Lung microvascular endothelial cell (primary cell): ENCODE data around the gene ZNRF4. TPM values are rescaled to one million over a fixed set of nuclear protein-coding genes. Genes with fewer than 3 reads are reported as not detected.
"Not testable (repeated sequence)": the region's sequence is repeated elsewhere in the genome, so short reads cannot be mapped to it uniquely, and the experiment has no call there.

Experiments used
- DNase-seq, 2 donors: peaks; one replicate each; pipeline versions ENCODE4 v3.0.0 to v3.0.0-alpha.2; 2010; ENCODE audit warnings: low read depth in 2 of 2
- total RNA-seq: library from RNA; depleted of rRNA; stranded (reverse); fragments of >200 nt; gene quantifications from 2 replicates; pipeline ENCODE4 v1.2.1, GENCODE V29; 2014

ZNRF4 gene
- total RNA-seq, 1 donor from 2014 or later = not detected

DNA sequence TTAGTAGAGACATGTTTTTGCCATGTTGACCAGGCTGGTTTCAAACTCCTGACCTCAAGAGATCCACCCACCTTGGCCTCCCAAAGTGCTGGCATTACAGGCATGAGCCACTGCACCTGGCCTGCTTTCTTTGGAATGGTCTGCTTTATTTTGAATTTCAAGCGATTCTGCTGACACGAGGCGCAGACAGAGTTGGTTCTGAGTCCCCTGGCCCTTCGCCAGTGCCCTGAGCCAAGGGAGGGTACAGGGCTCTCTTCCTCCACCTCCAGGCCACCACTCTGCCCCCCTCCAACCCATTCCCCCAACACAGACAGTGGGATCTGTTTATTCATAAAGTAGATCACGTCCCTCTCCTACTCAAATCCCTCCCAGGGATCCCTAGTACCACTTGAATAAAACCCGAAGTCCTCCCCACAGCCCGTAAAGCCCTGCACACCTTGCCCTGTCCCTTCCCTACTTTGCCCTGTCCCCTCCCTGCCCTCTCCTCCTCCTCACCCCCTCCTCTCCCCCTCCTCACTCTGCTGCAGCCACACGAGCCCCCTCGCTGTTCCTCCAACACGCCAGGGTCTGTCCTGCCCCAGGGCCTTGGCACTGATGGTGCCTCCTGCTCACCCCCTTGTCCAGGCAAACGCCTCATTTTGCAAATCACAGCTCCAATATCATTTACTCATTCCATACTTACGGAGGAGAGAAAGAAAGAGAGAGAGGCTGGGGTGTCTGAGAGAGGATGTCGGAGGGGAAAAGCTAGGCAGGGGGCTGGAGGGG, 22.4 kb downstream of the ZNRF4 start:
- DNase-seq = no peak

DNA sequence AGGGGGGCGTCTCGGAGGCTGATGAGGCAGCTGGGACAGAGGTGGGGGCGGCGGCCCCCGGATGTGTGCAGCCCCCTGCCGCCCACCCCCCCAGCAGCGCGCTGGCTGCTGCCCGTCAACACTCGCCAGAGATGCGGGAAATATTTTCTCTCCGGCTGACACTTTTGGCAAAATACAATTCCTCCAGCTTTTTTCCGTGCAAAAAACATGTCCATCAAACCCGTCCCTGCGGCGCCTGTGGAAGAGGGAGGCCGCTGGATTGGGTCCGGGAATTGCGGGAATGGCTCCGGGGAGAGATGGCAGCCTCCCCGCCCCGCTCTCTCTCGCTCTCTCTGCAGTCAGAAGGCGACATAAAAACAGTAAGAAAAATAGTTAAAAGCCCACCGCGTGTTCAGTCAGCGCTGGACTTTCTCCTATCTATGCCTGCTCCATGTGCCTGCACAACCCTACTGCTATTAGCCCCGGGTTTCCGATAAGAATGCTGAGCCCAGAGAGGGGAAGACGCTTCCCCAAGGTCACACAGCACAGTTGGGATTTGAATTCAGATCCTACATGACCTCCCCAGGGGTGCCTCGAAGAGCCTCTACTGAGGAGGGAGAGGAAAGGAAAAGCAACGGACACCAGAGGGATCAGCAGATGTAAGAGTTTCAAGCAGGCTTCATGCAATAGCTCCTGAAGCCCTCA, 23.2 kb downstream of the ZNRF4 start:
- no peak for DNase-seq

DNA sequence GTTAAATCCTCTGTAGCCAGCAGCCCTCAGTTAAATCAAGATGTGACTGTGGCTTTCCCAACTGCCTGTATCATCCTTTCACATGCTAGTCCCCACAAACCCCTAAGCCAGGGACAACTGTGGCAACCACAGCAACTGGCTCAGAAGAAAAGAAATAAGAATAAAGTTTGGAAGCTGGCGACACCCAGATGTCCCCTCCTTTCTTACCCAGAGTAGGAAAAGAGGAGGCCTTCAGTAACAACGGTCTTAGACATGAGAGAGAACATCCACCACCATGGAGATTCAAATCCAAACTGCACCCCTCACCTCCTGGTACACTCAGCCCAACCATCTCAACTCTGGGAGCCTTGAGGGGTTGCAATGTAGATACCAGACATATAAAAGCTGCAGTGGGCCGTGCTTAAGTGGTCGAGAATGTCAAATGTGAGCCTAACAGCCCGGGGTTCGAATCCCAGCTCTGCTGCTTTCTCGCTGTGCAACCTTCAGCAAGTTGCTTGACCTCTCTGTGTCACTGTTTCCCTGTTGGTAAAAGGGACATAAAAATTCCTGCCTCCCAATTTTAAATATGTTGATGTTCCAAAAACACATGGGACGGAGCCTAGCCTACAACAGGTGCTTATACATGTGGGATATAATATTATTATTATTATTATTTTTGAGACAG, 23.8 kb downstream of the ZNRF4 start:
- no peak for DNase-seq

DNA sequence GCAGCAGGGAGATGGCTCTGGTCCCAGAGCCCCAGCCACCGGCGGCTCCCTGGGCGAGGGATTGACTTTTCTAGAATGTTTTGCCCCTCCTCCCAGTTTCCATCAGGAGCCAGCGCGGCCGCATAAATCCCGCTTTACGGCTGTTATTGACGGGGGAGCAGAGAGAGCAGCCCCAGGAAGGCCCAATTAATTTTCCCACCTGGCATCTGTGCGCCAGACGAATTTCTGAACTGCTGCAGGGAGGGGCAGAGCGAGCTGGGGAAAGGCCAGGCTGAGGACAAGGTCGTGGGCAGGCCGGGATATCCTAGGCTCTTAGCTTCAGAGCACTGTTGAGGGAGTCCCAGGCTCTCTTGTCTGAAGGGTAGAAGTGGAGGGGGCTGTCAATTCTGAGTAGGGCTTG, 24.7 kb downstream of the ZNRF4 start:
- DNase-seq = no peak

DNA sequence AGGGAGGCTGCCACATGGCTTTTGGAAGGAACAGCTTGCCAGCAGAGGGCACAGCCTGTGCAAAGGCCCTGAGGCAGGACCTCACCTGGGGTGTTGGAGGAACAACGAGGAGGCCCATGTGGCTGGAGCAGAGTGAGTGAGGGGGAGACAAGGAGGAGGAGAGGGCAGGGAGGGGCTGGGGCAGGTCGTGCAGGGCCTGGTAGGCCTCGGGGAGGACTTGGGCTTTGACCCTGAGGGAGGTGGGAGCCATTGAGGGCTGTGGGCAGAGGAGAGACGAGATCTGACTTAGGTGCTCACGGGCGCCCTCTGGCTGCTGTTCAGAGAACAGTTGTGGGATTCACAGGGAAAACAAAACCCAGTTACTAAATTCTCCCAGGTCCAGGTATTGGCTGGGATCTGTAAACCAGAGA, 25.2 kb downstream of the ZNRF4 start:
- peak; percentile 37 to 51 for DNase-seq

DNA sequence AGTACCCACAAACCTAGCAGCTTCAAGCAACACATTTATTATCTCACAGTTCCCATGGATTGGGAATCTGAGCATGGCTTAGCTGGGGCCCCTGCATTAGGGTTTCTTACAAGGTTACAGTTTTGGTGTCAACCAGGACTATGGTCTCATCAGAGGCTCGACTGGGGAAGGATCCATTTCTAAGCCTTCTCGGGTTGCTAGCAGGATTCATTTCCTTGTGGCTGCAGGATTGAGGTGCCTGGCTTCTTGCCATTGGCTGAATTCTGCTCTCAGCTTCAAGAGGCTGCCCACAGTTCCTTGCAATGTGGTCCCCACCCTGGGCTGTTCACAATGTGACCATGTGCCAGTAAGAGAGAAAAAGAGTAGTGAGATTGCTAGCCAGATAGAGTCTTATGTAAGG, 26.7 kb downstream of the ZNRF4 start:
- no peak for DNase-seq

DNA sequence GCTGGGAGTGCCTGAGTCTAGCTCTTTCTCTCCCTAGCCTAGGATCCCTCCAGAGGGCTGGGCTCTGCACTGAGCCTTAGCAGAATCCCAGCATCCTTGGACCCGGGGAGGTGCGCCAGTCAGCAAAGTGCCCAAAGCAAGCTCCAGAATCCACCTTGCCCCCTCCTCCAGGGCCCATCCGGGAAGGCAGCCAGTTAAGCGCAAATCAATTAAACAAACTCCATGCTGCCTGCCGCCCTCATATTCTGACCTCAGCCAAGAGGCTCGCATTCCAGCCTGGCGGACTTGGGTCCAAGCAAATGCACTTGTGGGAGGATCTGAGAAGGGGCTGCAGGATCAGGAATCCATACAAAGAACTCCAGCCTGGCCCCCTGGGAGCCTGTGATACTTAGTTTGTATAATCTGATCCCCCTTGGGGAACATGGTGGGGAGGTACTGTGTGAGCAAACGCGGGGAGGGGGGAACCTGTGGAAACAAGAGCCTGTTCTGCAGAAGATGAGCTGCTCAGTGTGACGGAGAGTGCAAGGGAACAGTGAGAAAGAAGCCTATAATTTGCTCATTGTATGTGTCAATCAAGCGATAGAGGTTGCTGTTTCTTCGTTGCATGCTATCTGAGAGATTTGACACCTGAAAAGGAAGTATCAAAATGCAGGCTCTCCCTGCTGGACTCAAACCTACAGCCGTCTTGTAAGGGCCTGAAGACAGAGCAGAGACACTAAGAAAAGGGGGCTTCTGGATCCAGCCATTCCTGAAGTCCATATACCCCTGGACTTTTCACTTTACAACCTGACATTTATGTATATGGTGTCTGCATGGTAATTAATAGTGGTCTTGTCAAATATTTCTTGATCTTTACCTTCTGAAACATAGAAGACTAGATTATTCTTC, 29.4 kb downstream of the ZNRF4 start:
- DNase-seq = no peak

DNA sequence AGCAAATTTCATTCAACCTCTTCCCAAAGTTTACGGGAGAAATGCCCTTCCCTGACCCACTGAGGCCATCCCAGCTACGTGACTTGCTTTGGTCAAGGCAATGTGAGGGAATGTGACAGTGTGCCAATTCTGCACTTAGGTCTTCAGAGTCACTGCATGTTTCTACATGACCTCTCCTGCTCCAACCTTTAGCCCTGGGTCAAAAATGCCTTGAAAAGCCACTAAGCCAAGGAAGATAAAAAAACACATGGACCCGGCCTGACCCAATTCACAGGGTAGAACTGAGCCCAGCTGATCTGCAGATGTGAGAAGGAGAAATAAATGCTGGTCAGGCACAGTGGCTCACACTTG, 30.0 kb downstream of the ZNRF4 start:
- DNase-seq = no peak

DNA sequence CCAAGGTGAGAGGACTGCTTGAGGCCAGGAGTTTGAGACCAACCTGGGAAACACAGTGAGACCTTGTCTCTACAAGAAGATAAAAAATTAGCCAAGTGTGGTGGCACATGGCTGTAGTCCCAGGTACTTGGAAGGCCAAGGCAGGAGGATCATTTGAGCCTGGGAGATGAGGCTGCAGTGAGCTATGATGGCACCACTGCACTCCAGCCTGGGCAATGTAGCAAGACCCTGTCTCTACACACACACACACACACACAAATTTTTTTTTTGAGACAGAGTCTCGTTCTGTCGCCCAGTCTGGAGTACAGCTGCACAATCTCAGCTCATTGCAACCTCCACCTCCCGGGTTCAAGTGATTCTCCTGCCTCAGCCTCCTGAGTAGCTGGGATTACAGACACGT, 30.4 kb downstream of the ZNRF4 start:
- not testable (repeated sequence) for DNase-seq

DNA sequence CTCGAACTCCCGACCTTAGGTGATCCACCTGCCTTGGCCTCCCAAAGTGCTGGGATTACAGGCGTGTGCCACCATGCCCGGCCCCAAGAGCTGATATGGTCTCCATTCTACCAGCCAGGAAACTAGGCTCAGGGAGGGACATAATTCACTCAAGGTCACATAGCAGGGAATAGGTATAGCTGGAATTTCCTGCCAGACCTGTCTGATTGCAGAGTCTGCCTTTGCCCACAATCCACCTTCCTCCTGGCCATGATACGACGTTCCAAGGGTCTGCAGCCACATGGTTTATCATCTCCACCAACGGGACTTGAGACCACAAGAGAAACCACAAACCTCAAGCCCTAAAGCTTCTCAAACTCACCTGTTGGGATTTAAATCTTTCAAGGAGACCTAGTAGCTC, 32.0 kb downstream of the ZNRF4 start:
- no peak for DNase-seq

DNA sequence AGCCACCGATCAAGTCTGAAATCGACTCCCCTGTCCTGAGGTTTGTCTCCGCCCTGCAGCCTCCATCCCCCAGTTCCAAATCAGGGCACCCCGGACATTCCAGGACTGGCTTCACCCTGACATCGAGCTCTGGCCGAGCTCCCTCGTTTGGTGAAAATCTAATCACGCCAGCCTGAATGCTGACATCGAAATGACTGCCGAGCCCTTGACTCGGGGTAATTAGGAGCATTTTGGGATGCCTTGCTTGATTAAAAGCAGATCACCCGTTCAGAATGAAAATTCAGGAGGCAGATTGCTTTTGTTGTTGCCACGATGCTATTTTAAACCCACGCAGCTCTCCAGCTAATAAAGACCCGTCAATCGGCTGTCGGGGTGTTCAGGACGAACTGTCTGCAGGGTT, 34.3 kb downstream of the ZNRF4 start:
- no peak for DNase-seq

DNA sequence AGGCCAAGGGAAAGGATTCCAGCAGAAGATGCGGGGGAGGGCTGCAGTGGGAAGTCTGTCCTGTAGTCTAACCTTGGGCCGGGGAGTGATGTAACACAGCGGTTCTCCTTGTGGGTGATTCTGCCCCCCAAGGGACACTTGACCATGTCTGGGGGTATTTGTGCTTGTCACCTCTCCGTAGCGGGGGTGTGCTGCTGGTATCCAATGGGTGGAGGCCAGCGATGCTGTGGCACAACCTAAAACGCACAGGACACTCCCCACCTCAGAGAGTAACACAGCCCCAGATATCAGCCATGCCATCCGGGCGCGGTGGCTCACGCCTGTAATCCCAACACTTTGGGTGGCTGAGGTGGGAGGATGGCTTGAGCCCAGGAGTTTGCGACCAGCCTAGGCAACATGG, 36.3 kb downstream of the ZNRF4 start:
- DNase-seq = no peak

DNA sequence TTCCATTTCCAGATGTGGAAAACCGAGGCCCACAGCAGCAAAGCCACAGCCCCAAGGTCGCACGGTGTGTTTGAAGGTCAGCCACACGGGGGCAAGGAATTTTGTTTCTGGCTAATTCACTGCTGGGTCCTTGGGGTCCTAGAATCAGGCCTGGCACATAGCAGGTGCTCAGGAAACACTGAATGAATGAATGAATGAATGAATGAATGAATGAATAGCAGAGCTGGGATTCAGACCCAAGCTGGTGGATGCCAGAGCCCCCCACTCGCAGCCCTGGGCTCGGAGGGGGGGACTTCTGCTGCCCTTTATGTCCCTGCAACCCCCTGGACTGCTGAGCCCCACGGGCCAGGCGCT, 37.0 kb downstream of the ZNRF4 start:
- no peak for DNase-seq

DNA sequence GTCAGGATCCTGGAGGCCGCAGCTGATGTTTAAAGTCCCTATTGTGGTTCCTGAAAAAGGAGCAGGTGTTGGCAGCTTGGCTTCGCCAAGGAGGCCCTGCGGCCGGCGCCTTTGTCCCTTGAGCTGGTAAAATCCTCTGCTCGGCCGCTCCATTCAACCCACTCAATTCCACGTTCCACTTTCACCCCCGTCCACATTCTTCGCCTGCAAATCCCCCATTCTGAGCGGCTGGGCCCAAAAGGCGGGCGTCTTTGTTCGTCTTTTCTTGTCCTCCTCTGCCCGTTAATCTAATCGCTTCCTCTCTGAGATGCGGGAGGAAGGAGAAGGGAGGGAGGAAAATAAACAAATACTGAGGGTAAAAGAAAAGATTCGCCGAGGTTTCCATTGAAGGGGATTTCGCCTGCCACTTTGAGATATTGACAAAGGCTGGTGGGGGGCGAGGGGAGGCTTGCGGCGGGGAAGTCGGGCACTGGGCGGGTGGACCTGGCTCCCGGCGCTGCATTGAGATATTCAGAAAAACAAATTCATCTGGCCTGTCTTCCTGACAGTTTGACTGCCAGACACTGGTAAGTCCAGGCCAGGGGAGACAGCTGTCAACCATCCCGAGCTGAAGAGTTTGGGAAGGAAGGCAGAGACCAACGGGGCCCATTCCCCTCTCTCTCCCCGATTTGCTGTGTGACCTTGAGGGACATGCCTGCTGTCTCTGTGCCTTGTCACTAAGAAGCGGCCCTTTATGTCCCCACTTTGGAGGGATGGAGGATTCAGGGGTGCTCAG, 37.6 kb downstream of the ZNRF4 start:
- DNase-seq = no peak

DNA sequence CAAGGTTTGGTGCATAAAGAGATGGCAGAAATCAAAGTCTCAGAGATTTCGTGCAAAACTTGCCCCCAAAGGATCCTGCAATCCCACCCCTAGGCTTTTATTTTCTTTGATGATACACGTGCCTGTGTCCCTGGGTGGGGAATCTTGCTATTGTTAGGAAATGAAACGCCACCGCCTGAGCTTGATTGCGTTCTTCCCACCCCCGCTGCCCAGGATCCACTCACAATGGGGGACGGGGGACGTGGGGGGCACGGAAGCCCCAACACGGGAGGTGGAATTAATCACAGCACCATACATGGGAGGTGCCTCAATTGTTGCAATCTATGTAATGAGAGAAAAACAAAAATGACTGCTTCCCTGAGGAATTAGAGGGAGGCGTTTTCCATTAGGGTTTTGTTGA, 39.6 kb downstream of the ZNRF4 start:
- no peak for DNase-seq

DNA sequence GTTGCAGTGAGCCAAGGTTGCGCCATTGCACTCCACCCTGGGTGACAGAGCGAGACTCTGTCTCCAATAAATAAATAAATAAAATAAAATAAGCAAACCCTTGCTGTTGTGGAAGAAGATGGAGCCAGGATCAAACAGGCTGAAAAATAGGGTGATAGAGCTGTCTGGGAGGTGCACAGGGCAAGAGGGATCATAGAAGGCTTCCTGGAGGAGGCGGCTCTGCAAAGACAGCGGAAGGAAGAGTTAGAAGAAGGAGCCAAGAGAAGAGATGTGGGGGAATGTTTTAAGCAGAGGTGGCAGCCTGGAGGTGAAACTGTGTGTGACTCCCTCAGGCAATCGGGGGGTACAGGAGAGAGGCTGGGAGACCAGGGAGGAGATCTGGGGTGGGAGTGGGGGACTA, 40.6 kb downstream of the ZNRF4 start:
- no peak for DNase-seq

DNA sequence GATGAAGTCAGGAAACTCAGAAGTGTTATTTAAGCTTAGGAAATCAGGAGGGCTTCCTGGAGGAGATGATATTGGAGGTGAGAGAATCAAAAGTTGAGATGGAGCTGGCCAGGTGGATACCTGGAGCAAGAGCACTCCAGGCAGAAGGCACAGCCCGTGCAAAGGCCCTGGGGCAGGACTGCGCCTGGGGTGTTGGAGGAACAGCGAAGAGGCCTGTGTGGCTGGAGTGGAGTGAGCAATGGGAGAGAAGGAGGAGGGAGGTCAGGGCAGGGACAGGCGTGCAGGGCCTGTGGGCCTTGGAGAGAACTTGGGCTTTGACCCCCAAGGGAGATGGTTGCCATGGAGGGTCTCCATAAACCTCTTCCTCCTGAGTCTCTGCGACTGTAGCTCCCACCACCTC, 42.1 kb downstream of the ZNRF4 start:
- no peak for DNase-seq

DNA sequence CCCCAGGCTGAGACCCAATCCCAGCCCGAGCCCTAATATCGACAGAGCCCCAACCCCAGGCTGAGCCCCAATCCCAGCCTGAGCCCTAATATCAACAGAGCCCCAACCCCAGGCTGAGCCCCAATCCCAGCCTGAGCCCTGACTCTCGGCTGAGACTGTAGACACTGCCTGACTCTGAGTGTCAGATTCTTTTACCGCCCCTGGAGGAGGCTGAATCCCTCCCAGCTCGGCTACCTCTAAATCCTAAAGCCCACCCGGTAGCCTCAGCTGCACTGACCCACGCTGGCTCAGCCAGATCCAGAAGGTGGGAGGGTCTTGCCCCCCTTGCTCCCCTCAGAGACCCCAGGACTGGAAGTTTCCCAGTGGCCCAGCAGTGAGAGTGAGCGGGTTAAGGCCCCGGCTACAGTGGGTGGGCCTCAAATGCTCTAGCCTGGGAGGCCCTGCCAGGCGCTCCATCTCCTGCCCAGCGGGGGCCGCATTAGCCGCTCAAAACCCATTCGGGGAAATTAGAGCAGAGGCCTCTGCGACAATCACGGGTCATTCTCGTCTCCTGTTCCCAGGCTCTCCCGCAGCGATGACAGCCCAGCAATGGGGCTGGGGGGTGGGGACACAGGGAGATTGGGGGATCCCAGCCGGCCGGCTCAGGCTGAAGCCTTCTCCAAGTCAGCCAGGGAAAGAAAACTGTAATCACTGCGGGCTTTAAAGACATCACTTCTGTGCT, 43.8 kb downstream of the ZNRF4 start:
- no peak for DNase-seq

DNA sequence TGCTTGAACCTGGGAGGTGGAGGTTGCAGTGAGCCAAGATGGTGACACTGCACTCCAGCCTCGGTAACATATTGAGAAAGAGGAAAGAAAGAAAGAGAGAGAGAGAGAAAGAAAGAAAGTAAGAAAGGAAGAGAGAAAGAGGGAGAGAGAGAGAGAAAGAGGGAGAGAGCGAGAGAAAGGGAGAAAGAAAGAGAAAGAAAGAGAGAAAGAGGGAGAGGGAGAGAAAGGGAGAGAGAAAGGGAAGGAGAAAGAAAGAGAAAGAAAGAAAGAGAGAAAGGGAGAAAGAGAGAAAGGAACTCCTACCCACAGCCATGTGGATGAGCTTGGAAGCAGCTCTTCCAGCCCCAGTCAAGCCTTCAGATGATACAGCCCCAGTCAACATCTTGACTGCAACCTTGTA, 46.7 kb downstream of the ZNRF4 start:
- no peak for DNase-seq

DNA sequence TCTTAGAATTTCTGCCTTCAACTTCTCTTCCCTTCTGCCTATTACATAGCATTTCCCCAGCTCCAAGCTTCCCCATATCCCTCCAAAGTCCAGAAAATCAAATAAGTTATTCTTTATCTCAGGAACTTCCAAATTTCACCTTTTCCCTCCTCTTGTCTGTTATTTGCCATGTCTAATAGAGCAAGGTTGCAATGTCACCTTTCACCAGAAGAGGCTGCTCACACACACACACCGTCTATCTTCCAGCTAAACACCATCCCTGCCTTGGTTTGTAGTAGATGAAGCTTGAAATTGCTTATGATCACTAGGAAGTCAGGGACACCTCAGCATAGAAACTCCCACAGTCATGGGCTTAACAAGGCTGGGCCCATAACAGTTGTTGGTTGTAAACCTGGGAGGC, 48.4 kb downstream of the ZNRF4 start:
- no peak for DNase-seq

DNA sequence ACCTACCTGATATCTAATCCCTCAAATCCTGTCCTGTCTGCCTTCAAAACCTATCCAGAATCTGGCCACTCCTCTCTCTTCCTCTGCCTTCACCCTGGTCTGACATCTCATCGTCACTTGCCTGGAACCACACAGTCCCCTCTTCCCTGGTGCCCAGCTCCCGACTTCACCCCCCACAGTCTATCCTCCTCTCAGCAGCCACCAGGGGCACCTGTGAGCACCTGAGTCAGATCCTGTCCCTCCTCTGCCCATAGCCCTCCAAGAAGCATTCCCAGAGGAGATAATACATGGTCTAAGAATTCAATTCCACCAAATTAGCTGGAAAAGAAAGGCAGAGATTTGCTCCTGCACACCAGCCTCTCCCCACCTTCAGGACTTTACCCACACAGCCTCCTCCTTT, 48.9 kb downstream of the ZNRF4 start:
- no peak for DNase-seq
